ENCODE data around the gene TRHDE. TPM values are rescaled to one million over a fixed set of nuclear protein-coding genes. Genes with fewer than 3 reads are reported as not detected.
"Not testable (repeated sequence)": the region's sequence is repeated elsewhere in the genome, so short reads cannot be mapped to it uniquely, and the experiment has no call there.

The TRHDE gene
- total RNA-seq, 1 experiment from 2014 or later, result 24.5 TPM

DNA sequence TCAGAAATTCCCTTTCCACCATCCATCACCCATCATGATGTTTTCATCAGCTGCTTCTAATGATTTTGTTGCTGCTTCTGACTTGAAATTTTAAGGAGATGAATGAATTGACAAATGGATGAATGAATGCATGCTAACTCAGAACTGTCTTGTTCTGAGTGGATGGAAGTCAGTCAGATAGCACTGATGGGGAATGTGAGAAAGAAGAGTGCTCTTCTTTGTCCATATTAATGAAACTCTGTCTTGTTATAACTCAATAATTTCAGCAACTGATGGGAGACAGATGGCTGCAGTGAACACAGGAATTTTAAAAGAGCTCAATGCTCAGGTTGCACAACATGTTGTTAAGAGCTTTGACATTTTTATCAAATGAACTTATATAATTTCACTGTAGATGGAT is 422.0 kb downstream of the TRHDE start:
- ChIA-PET CTCF (no interaction called here), POLR2A (ENCODE audit: low non-redundant PET) (no interaction called here)
- TF ChIP-seq, protein P1, sequence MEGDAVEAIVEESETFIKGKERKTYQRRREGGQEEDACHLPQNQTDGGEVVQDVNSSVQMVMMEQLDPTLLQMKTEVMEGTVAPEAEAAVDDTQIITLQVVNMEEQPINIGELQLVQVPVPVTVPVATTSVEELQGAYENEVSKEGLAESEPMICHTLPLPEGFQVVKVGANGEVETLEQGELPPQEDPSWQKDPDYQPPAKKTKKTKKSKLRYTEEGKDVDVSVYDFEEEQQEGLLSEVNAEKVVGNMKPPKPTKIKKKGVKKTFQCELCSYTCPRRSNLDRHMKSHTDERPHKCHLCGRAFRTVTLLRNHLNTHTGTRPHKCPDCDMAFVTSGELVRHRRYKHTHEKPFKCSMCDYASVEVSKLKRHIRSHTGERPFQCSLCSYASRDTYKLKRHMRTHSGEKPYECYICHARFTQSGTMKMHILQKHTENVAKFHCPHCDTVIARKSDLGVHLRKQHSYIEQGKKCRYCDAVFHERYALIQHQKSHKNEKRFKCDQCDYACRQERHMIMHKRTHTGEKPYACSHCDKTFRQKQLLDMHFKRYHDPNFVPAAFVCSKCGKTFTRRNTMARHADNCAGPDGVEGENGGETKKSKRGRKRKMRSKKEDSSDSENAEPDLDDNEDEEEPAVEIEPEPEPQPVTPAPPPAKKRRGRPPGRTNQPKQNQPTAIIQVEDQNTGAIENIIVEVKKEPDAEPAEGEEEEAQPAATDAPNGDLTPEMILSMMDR (conservative IDR thresholded peaks at IDR 0.05; ENCODE audit: low read depth, low read length), result no peak
- no peak for TF ChIP-seq EZH2 (IDR thresholded peaks at IDR 0.05; ENCODE audit: borderline replicate concordance, low read depth, low read length, poor library complexity, severe bottlenecking)
- Histone ChIP-seq H3K27me3 (replicated peaks; ENCODE audit: insufficient read depth, low read depth, low read length, poor library complexity) (no peaks in the 10 kb centered on the region), H3K27ac (ENCODE audit: low read depth, low read length, poor library complexity, severe bottlenecking) (no peak overlapping the region), H3K36me3 (ENCODE audit: insufficient read depth, low read length, poor library complexity, severe bottlenecking) (no peaks in the 10 kb centered on the region), H3K4me3 (ENCODE audit: low read depth, low read length, poor library complexity, severe bottlenecking) (no peak overlapping the region), H3K9me3 (ENCODE audit: low read depth, low read length, poor library complexity, severe bottlenecking) (no peaks in the 10 kb centered on the region), H3K4me1 (ENCODE audit: insufficient read depth, low read length, poor library complexity, severe bottlenecking) (no peaks in the 10 kb centered on the region)
- intact Hi-C loops (cut with micrococcal nuclease; ENCODE audit: unreplicated experiment), result no loop called here
- no peak for DNase-seq (ENCODE audit: low spot score)
- no TSS peak for BruUV-seq (replicated peaks)

- Histone ChIP-seq H3K4me1 (ENCODE audit: insufficient read depth, low read length, poor library complexity, severe bottlenecking) (no peaks in the 10 kb centered on the region), H3K9me3 (ENCODE audit: low read depth, low read length, poor library complexity, severe bottlenecking) (no peaks in the 10 kb centered on the region), H3K36me3 (ENCODE audit: insufficient read depth, low read length, poor library complexity, severe bottlenecking) (no peaks in the 10 kb centered on the region), H3K27me3 (replicated peaks; ENCODE audit: insufficient read depth, low read depth, low read length, poor library complexity) (no peaks in the 10 kb centered on the region), H3K4me3 (ENCODE audit: low read depth, low read length, poor library complexity, severe bottlenecking) (no peak overlapping the region), H3K27ac (ENCODE audit: low read depth, low read length, poor library complexity, severe bottlenecking) (no peak overlapping the region)
- TF ChIP-seq, protein P1 (conservative IDR thresholded peaks at IDR 0.05; ENCODE audit: low read depth, low read length), result no peak
- TF ChIP-seq EZH2 (IDR thresholded peaks at IDR 0.05; ENCODE audit: borderline replicate concordance, low read depth, low read length, poor library complexity, severe bottlenecking), result no peak
- POLR2A ChIA-PET (ENCODE audit: low non-redundant PET), result no interaction called here
- DNase-seq (ENCODE audit: low spot score), result no peak
- BruUV-seq (replicated peaks), result no TSS peak
- intact Hi-C loops (cut with micrococcal nuclease; ENCODE audit: unreplicated experiment), result no loop called here
- CTCF ChIA-PET, result no interaction called here
These were observed 427.2 kb downstream of the TRHDE start for GRCh38 chr12:72699362-72699761.

- H3K4me1 ChIP-seq (ENCODE audit: insufficient read depth, low read length, poor library complexity, severe bottlenecking); CTCF ChIA-PET; H3K27ac ChIP-seq (ENCODE audit: low read depth, low read length, poor library complexity, severe bottlenecking); DNase-seq (ENCODE audit: low spot score); intact Hi-C loops (cut with micrococcal nuclease; ENCODE audit: unreplicated experiment); BruUV-seq (replicated peaks); POLR2A ChIA-PET (ENCODE audit: low non-redundant PET); H3K4me3 ChIP-seq (ENCODE audit: low read depth, low read length, poor library complexity, severe bottlenecking); H3K9me3 ChIP-seq (ENCODE audit: low read depth, low read length, poor library complexity, severe bottlenecking); H3K27me3 ChIP-seq (replicated peaks; ENCODE audit: insufficient read depth, low read depth, low read length, poor library complexity); H3K36me3 ChIP-seq (ENCODE audit: insufficient read depth, low read length, poor library complexity, severe bottlenecking): not testable (repeated sequence)
These were observed 439.9 kb downstream of the TRHDE start for GRCh38 chr12:72712025-72712424.

DNA sequence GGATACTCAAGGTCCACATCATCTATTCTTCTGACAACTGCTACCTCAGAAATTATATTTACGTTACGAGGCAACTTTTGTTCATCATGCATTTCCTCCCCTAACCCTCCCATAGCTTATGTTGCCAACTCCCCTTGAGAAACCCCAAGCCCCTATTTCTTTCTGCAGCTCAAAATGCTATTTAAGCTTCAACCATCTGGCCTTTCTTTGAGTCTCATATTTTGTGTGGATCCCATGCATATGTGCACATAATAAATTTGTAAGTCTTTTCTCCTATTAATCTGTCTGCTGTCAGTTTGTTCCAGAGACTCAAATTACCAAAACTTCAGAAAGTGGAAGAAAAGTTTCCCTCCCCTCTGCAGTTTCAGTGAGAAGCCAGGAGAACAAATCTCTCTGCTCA is 444.1 kb downstream of the TRHDE start:
- Histone ChIP-seq H3K4me3 (ENCODE audit: low read depth, low read length, poor library complexity, severe bottlenecking) (no peak overlapping the region), H3K9me3 (ENCODE audit: low read depth, low read length, poor library complexity, severe bottlenecking) (no peaks in the 10 kb centered on the region), H3K27ac (ENCODE audit: low read depth, low read length, poor library complexity, severe bottlenecking) (no peak overlapping the region), H3K27me3 (replicated peaks; ENCODE audit: insufficient read depth, low read depth, low read length, poor library complexity) (no peaks in the 10 kb centered on the region), H3K4me1 (ENCODE audit: insufficient read depth, low read length, poor library complexity, severe bottlenecking) (peaks cover 10% of the 10 kb centered on the region), H3K36me3 (ENCODE audit: insufficient read depth, low read length, poor library complexity, severe bottlenecking) (no peaks in the 10 kb centered on the region)
- CTCF ChIA-PET, result no interaction called here
- TF ChIP-seq, protein P1 (conservative IDR thresholded peaks at IDR 0.05; ENCODE audit: low read depth, low read length), result no peak
- TF ChIP-seq EZH2 (IDR thresholded peaks at IDR 0.05; ENCODE audit: borderline replicate concordance, low read depth, low read length, poor library complexity, severe bottlenecking), result no peak
- intact Hi-C loops (cut with micrococcal nuclease; ENCODE audit: unreplicated experiment), result no loop called here
- no peak for DNase-seq (ENCODE audit: low spot score)
- no TSS peak for BruUV-seq (replicated peaks)
- POLR2A ChIA-PET (ENCODE audit: low non-redundant PET), result no interaction called here
